ENCODE results near the gene KNCN. TPM values are rescaled to one million over a fixed set of nuclear protein-coding genes. Genes with fewer than 3 reads are reported as not detected.

The KNCN gene
- total RNA-seq, 1 donor from 2014 or later = not detected

- H3K9me3 Mint-ChIP-seq = no peaks in the 10 kb centered on the region
- no peak overlapping the region for H3K4me3 Mint-ChIP-seq
- no peak for TF ChIP-seq CTCF (conservative IDR thresholded peaks at IDR 0.05)
Observed at GRCh38 chr1:46512135-46512791, 39.2 kb downstream of the KNCN start.

GRCh38 chr1:46510998-46511365, 40.5 kb downstream of the KNCN start:
- Mint-ChIP-seq H3K4me3 (no peak overlapping the region), H3K9me3 (no peaks in the 10 kb centered on the region), H3K27ac (no peak overlapping the region), H3K27me3 (peaks cover 47% of the 10 kb centered on the region), H3K4me1 (ENCODE audit: unreplicated experiment) (no peaks in the 10 kb centered on the region), H3K36me3 (no peaks in the 10 kb centered on the region)
- no peak for DNase-seq (ENCODE audit: extremely low spot score, unreplicated experiment)
- no peak for TF ChIP-seq CTCF (conservative IDR thresholded peaks at IDR 0.05)

More at GRCh38 chr1:46512135-46512791, 39.2 kb downstream of the KNCN start:
- DNase-seq (ENCODE audit: extremely low spot score, unreplicated experiment) = no peak
- Mint-ChIP-seq H3K4me1 (ENCODE audit: unreplicated experiment) (peaks cover 8% of the 10 kb centered on the region), H3K27ac (no peak overlapping the region), H3K36me3 (no peaks in the 10 kb centered on the region), H3K27me3 (peaks cover 50% of the 10 kb centered on the region)

GRCh38 chr1:46510341-46510997, 41.0 kb downstream of the KNCN start:
- no peak for TF ChIP-seq CTCF (conservative IDR thresholded peaks at IDR 0.05)
- H3K4me3 Mint-ChIP-seq = no peak overlapping the region
- H3K27ac Mint-ChIP-seq = no peak overlapping the region
- H3K4me1 Mint-ChIP-seq (ENCODE audit: unreplicated experiment) = no peaks in the 10 kb centered on the region
- H3K9me3 Mint-ChIP-seq = no peaks in the 10 kb centered on the region
- no peaks in the 10 kb centered on the region for H3K36me3 Mint-ChIP-seq
- peaks cover 44% of the 10 kb centered on the region for H3K27me3 Mint-ChIP-seq
- DNase-seq (ENCODE audit: extremely low spot score, unreplicated experiment) = no peak

GRCh38 chr1:46508757-46509156, 42.7 kb downstream of the KNCN start:
- Mint-ChIP-seq H3K4me1 (ENCODE audit: unreplicated experiment) (no peaks in the 10 kb centered on the region), H3K36me3 (no peaks in the 10 kb centered on the region), H3K4me3 (no peak overlapping the region), H3K27me3 (peaks cover 39% of the 10 kb centered on the region), H3K27ac (no peak overlapping the region), H3K9me3 (no peaks in the 10 kb centered on the region)
- TF ChIP-seq CTCF (conservative IDR thresholded peaks at IDR 0.05) = no peak
- DNase-seq (ENCODE audit: extremely low spot score, unreplicated experiment) = no peak

GRCh38 chr1:46506470-46507219, 44.8 kb downstream of the KNCN start:
- Mint-ChIP-seq H3K4me1 (ENCODE audit: unreplicated experiment) (no peaks in the 10 kb centered on the region), H3K36me3 (no peaks in the 10 kb centered on the region), H3K4me3 (no peak overlapping the region), H3K27ac (no peak overlapping the region), H3K9me3 (no peaks in the 10 kb centered on the region), H3K27me3 (peaks cover 47% of the 10 kb centered on the region)
- DNase-seq (ENCODE audit: extremely low spot score, unreplicated experiment) = no peak
- TF ChIP-seq CTCF (conservative IDR thresholded peaks at IDR 0.05) = no peak
